AG04450 (cell line): Measurements from ENCODE around the gene PDCD4. TPM values are rescaled to one million over a fixed set of nuclear protein-coding genes. Genes with fewer than 3 reads are reported as not detected.
A peak's percentile ranks its signal among the peaks of the same experiment; 100 is the strongest.

ENCODE experiments used
- CTCF ChIA-PET: fragments of 300-600, 350-600 bp; formaldehyde crosslinking; extraction: SDS; loops from one replicate; lab custom pipeline; 2022; ENCODE audit warnings: antibody characterized with exemption, inconsistent platforms; lab: Charles Lee
- POLR2A ChIA-PET: fragments of 350-600 bp; formaldehyde crosslinking; extraction: SDS; loops from one replicate; lab custom pipeline; 2021; ENCODE audit warnings: antibody characterized with exemption, inconsistent platforms; lab: Yijun Ruan, JAX
- DNase-seq: peaks from one replicate; pipeline ENCODE4 v3.0.0-alpha.2; 2011; ENCODE audit warnings: low read depth, low spot score
- H3K27ac ChIP-seq: one replicate; pipeline ENCODE4 v1.5.1; 2012; ENCODE audit warnings: low read depth, low read length, control low read depth
- H3K27me3 ChIP-seq: one replicate; pipeline ENCODE4 v1.6.0; 2012; ENCODE audit warnings: low read length; ENCODE audit not compliant: control insufficient read depth, insufficient read depth
- H3K4me3 ChIP-seq: 2 replicates; pipeline ENCODE4 v1.5.1; 2011; ENCODE audit warnings: mild to moderate bottlenecking, low read depth, low read length, control low read depth
- H3K9me3 ChIP-seq: 2 replicates; pipeline ENCODE4 v1.5.1; 2012; ENCODE audit warnings: low read length; ENCODE audit not compliant: control insufficient read depth, insufficient read depth
- polyA plus RNA-seq: library from polyadenylated mRNA; depleted of rRNA; stranded (reverse); fragments of >200 nt; gene quantifications from 2 replicates; pipeline ENCODE4 v1.2.3, GENCODE V29; 2011
- TF ChIP-seq, protein P1 (sequence below): IDR thresholded peaks from 2 replicates; pipeline ENCODE4 v1.5.1; 2011; ENCODE audit warnings: low read depth, low read length, control low read depth, inconsistent platforms

Gene PDCD4
- polyA plus RNA-seq, 1 experiment, result 95.4 TPM

DNA sequence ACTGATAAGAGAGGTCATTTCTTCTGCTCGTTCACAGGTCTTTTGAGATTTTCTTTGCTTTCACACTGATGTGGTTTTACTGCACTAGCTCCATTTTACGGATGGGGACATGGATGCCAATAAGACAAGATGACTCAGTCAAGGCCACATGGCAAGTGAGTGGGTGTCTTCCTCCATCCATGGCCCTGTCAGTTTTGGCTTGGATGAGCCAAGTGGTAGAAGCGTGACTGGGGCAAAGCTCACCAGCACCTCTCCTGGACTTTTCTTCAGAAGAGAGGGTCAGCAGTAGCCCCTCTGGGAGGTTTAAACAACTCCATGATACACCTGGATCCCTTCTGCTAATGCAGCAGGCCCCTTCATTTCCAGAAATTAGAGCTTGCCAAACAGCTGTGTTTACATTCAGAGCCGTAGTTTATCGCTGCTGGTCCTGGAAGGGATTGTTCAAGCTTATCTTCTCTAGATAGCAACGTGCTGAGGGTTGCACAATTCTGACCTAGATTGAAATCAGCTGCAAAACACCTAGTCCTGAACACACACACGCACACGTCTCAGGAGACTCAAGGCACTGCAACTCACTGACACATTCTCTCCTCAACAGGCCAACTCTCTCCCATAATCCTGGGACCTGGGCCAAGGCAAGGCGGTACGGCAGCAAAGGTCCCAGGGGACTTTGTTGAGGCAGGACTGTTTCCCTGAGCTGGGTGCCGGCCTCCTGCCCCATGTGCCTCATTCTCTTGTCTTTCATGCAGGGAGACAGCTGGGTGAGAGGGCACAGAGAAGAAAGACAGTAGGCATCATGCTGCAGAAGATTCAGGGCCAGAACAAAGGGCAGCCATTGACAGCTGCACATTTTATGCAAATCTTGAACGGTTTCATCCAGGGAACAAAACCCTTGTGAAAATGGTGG is 14.2 kb upstream of the PDCD4 start:
- Histone ChIP-seq H3K4me3 (no peak overlapping the region), H3K27ac (peak overlapping the region; percentile 35), H3K9me3 (no peaks in the 10 kb centered on the region), H3K27me3 (peaks cover 1% of the 10 kb centered on the region)
- POLR2A ChIA-PET, result interaction anchor here (3.8 kb wide), 1 partner anchor 14 kb away, joined by 22 read pairs; the partner anchor contains the start of gene PDCD4
- TF ChIP-seq, protein P1, sequence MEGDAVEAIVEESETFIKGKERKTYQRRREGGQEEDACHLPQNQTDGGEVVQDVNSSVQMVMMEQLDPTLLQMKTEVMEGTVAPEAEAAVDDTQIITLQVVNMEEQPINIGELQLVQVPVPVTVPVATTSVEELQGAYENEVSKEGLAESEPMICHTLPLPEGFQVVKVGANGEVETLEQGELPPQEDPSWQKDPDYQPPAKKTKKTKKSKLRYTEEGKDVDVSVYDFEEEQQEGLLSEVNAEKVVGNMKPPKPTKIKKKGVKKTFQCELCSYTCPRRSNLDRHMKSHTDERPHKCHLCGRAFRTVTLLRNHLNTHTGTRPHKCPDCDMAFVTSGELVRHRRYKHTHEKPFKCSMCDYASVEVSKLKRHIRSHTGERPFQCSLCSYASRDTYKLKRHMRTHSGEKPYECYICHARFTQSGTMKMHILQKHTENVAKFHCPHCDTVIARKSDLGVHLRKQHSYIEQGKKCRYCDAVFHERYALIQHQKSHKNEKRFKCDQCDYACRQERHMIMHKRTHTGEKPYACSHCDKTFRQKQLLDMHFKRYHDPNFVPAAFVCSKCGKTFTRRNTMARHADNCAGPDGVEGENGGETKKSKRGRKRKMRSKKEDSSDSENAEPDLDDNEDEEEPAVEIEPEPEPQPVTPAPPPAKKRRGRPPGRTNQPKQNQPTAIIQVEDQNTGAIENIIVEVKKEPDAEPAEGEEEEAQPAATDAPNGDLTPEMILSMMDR, result no peak
- CTCF ChIA-PET, result interaction anchor here (0.6 to 2.4 kb wide), 4 partner anchors 29 to 300 kb away, joined by 3 to 6 read pairs (median 4); no protein-coding TSS in a partner anchor
- DNase-seq, result peak; percentile 63

GRCh38 chr10:110858297-110858934 is 13.3 kb upstream of the PDCD4 start:
- ChIA-PET POLR2A (interaction anchor here (3.8 kb wide), 1 partner anchor 13 kb away, joined by 22 read pairs; the partner anchor contains the start of gene PDCD4), CTCF (interaction anchor here (0.6 to 2.4 kb wide), 5 partner anchors 10 to 1279 kb away, joined by 3 to 6 read pairs (median 4); no protein-coding TSS in a partner anchor)
- no peak overlapping the region for H3K27ac ChIP-seq
- TF ChIP-seq, protein P1, result no peak
- no peak for DNase-seq
- no peak overlapping the region for H3K4me3 ChIP-seq
- no peaks in the 10 kb centered on the region for H3K27me3 ChIP-seq
- no peaks in the 10 kb centered on the region for H3K9me3 ChIP-seq

DNA sequence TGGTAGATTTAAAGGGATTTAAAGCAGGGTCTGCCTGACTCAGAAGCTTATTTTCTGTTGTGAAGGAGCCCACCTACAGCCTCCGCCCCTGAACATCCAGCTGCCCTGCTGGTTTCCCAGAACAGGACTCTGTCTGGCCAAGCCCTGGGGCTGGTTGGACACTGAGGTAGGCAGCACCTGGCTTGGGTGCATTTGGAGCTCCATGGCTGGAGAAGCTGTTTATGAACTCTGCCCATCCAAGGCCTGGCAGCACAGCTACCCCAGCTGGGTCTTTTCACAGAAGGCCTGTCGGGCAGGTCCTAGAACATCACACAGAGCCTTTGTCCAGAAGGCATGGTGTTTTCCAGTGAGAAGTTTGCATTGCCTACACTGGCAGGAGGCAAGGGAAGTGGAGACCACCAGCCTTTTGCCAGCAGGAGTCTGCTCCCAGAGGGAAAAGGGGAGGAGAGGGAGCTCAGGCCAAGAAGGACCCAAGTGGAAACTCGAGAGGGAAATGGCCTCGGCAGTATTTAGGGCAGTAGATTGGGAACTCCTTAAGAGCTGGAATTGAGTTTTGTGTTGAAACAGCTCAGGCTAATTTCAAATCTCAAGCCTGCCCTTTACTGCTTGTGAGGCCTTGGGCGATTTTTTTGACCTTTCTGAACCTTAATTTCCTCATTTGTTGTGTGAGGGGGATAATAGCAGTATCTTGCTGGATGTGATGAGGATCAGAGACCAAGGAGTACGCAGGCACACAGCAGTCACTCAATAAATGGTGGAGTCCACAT is 12.3 kb upstream of the PDCD4 start:
- Histone ChIP-seq H3K27ac (no peak overlapping the region), H3K9me3 (no peaks in the 10 kb centered on the region), H3K27me3 (no peaks in the 10 kb centered on the region), H3K4me3 (no peak overlapping the region)
- POLR2A ChIA-PET, result interaction anchor here (0.6 to 3.8 kb wide), 3 partner anchors 12 to 46 kb away, joined by 3 to 22 read pairs (median 3); partner anchors contain the start of gene PDCD4
- TF ChIP-seq, protein P1, result no peak
- CTCF ChIA-PET, result interaction anchor here (0.8 to 2.4 kb wide), 5 partner anchors 9 to 1278 kb away, joined by 3 to 6 read pairs (median 3); no protein-coding TSS in a partner anchor
- no peak for DNase-seq

GRCh38 chr10:110859973-110860376 is 11.8 kb upstream of the PDCD4 start:
- POLR2A ChIA-PET, result interaction anchor here (0.7 to 3.8 kb wide), 2 partner anchors 11 to 13 kb away, joined by 3 to 22 read pairs; partner anchors contain the start of gene PDCD4
- Histone ChIP-seq H3K27ac (no peak overlapping the region), H3K9me3 (no peaks in the 10 kb centered on the region), H3K27me3 (no peaks in the 10 kb centered on the region), H3K4me3 (no peak overlapping the region)
- CTCF ChIA-PET, result interaction anchor here (1.3 to 2.4 kb wide), 2 partner anchors 34 to 57 kb away, joined by 3 to 6 read pairs; no protein-coding TSS in a partner anchor
- peak; percentile 39 for DNase-seq
- TF ChIP-seq, protein P1, result no peak
